Keratinocyte (primary cell): ENCODE data around the gene ALK. TPM values are rescaled to one million over a fixed set of nuclear protein-coding genes. Genes with fewer than 3 reads are reported as not detected.

Experiments
- DNase-seq: peaks from one replicate; pipeline ENCODE4 v3.0.0-alpha.2; 2011; ENCODE audit warnings: low read depth, missing footprints, low spot score
- FAIRE-seq: peaks from 2 replicates; lab custom pipeline; 2011; peaks lifted over from hg19 to GRCh38; lab: Jason Lieb, UNC
- H2AFZ ChIP-seq: 2 replicates; pipeline ENCODE4 v1.6.0; 2012; ENCODE audit warnings: low read length, control low read depth, inconsistent platforms; ENCODE audit not compliant: control insufficient read depth
- H3K27ac ChIP-seq: 2 replicates; pipeline ENCODE4 v1.5.1; 2011; ENCODE audit warnings: low read length; ENCODE audit not compliant: control insufficient read depth, insufficient read depth
- H3K27me3 ChIP-seq: 3 replicates; pipeline ENCODE4 v1.6.0; 2011; ENCODE audit warnings: low read length; ENCODE audit not compliant: control insufficient read depth, insufficient read depth; ENCODE audit errors: extremely low read depth
- H3K36me3 ChIP-seq, 2 experiments: 2 replicates in 1 of 2; 3 replicates in 1 of 2; pipeline ENCODE4 v1.5.1; 2011; ENCODE audit warnings: low read length in 2 of 2, mild to moderate bottlenecking in 1 of 2; ENCODE audit not compliant: control insufficient read depth in 2 of 2, insufficient read depth in 2 of 2; ENCODE audit errors: extremely low read depth in 1 of 2
- H3K4me1 ChIP-seq: 3 replicates; pipeline ENCODE4 v1.5.1; 2011; ENCODE audit warnings: low read length; ENCODE audit not compliant: control insufficient read depth, insufficient read depth; ENCODE audit errors: extremely low read depth
- H3K4me2 ChIP-seq: 3 replicates; pipeline ENCODE4 v1.6.0; 2011; ENCODE audit warnings: low read depth, low read length; ENCODE audit not compliant: control insufficient read depth, insufficient read depth; ENCODE audit errors: extremely low read depth
- H3K4me3 ChIP-seq, 3 experiments: fragments of 200-600 bp in 1 of 3; sonication (generic) in 1 of 3; 2 replicates in 2 of 3; 3 replicates in 1 of 3; pipeline ENCODE4 v1.5.1; 2011 to 2016; ENCODE audit warnings: low read length in 3 of 3, mild to moderate bottlenecking in 3 of 3, control low read depth in 2 of 3, inconsistent platforms in 1 of 3, low read depth in 1 of 3, mixed read lengths in 1 of 3, mixed run types in 1 of 3, moderate library complexity in 1 of 3; ENCODE audit not compliant: control insufficient read depth in 2 of 3, insufficient read depth in 2 of 3; ENCODE audit errors: extremely low read depth in 1 of 3
- H3K79me2 ChIP-seq: 2 replicates; pipeline ENCODE4 v1.6.0; 2012; ENCODE audit warnings: low read length; ENCODE audit not compliant: control insufficient read depth, insufficient read depth
- H3K9ac ChIP-seq: 3 replicates; pipeline ENCODE4 v1.6.0; 2011; ENCODE audit warnings: low read length; ENCODE audit not compliant: control insufficient read depth, insufficient read depth; ENCODE audit errors: extremely low read depth
- H3K9me1 ChIP-seq: 3 replicates; pipeline ENCODE4 v1.6.0; 2011; ENCODE audit warnings: low read length; ENCODE audit not compliant: control insufficient read depth, insufficient read depth; ENCODE audit errors: extremely low read depth
- H3K9me3 ChIP-seq: 2 replicates; pipeline ENCODE4 v1.5.1; 2012; ENCODE audit warnings: low read depth, low read length; ENCODE audit not compliant: control insufficient read depth
- H4K20me1 ChIP-seq: 3 replicates; pipeline ENCODE4 v1.6.0; 2011; ENCODE audit warnings: low read length; ENCODE audit not compliant: control insufficient read depth, insufficient read depth; ENCODE audit errors: extremely low read depth
- EZH2 ChIP-seq: IDR thresholded peaks from one replicate; pipeline ENCODE4 v1.6.1; 2012; ENCODE audit warnings: inconsistent platforms, mild to moderate bottlenecking, low read length, moderate library complexity
- dilution Hi-C: fragments of 300-500 bp; cut with MboI; formaldehyde crosslinking; loops from one replicate; pipeline ENCODE4 v1.7.0; 2020; ENCODE audit warnings: low sequenced_read_pairs; ENCODE audit not compliant: extremely low pct_ligation_motif_present
- polyA plus RNA-seq, 5 experiments: library from polyadenylated mRNA; depleted of rRNA in 3 of 5; stranded (reverse) in 3 of 5; stranded (forward) in 1 of 5; unstranded in 1 of 5; fragments of >200 nt; gene quantifications; 1 replicate in 1 of 5; 2 replicates in 3 of 5; 3 replicates in 1 of 5; pipeline versions ENCODE4 v1.2.1 to v1.2.3, GENCODE V29; 2011 to 2012; ENCODE audit warnings: missing spikeins in 2 of 5, low read depth in 1 of 5, low replicate concordance in 1 of 5
- TF ChIP-seq, protein P1 (sequence below), 3 experiments: IDR thresholded peaks in 1 of 3; conservative IDR thresholded peaks in 1 of 3; optimal IDR thresholded peaks in 1 of 3; 2 replicates in 2 of 3; 3 replicates in 1 of 3; pipeline versions ENCODE3 to v1.5.1; 2011; ENCODE audit warnings: low read length in 3 of 3, mild to moderate bottlenecking in 3 of 3, moderate library complexity in 2 of 3, control low read depth in 1 of 3, inconsistent platforms in 1 of 3; ENCODE audit not compliant: insufficient read depth in 2 of 3; ENCODE audit errors: extremely low read depth in 1 of 3

ALK gene
- polyA plus RNA-seq, 1 donor (not counting 4 experiments of a cell fraction or from before 2014, with no cell fraction given) = not detected

DNA sequence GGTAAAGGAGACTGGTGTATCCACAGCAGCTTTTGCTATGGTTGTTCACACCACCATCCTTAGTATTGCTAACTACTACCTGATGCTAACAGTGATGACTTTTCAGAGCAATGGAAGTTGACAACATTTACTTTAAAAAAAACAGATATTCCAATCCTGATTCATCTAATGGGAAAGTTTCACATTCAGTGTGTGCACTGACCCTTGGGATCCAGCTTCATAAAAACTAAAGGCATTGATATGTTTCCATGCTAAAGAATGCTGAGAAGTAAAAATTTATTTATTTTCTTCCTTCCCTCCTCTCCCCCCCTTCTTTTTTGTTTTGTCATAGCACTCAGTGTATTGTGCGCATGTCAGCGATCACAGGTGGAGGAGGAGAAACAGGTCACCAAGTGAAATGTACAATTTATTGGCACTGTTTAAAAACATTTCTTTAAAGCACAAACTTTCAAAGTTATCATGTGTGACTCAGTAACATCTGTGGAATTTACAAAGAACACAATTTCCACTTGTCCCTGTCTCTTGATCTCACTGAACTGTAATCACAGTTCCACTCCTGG lies 229.9 kb downstream of the ALK start:
- Histone ChIP-seq H3K36me3 (no peaks in the 10 kb centered on the region), H3K4me3 (no peak overlapping the region), H4K20me1 (no peaks in the 10 kb centered on the region), H3K79me2 (no peaks in the 10 kb centered on the region), H3K4me1 (no peaks in the 10 kb centered on the region), H3K9me3 (no peaks in the 10 kb centered on the region), H3K9me1 (no peaks in the 10 kb centered on the region), H3K27ac (no peak overlapping the region), H3K9ac (no peak overlapping the region), H3K4me2 (no peak overlapping the region), H2AFZ (no peak overlapping the region), H3K27me3 (peaks cover 7% of the 10 kb centered on the region)
- TF ChIP-seq, protein P1, sequence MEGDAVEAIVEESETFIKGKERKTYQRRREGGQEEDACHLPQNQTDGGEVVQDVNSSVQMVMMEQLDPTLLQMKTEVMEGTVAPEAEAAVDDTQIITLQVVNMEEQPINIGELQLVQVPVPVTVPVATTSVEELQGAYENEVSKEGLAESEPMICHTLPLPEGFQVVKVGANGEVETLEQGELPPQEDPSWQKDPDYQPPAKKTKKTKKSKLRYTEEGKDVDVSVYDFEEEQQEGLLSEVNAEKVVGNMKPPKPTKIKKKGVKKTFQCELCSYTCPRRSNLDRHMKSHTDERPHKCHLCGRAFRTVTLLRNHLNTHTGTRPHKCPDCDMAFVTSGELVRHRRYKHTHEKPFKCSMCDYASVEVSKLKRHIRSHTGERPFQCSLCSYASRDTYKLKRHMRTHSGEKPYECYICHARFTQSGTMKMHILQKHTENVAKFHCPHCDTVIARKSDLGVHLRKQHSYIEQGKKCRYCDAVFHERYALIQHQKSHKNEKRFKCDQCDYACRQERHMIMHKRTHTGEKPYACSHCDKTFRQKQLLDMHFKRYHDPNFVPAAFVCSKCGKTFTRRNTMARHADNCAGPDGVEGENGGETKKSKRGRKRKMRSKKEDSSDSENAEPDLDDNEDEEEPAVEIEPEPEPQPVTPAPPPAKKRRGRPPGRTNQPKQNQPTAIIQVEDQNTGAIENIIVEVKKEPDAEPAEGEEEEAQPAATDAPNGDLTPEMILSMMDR (optimal IDR thresholded peaks at IDR 0.05 in 1 of 3, IDR thresholded peaks at IDR 0.05 in 1 of 3, conservative IDR thresholded peaks at IDR 0.05 in 1 of 3; ENCODE audit: extremely low read depth in 1 of 3, insufficient read depth in 2 of 3, low read length in 3 of 3) = no peak
- TF ChIP-seq EZH2 = no peak
- dilution Hi-C loops = no loop called here
- no peak for FAIRE-seq
- no peak for DNase-seq

DNA sequence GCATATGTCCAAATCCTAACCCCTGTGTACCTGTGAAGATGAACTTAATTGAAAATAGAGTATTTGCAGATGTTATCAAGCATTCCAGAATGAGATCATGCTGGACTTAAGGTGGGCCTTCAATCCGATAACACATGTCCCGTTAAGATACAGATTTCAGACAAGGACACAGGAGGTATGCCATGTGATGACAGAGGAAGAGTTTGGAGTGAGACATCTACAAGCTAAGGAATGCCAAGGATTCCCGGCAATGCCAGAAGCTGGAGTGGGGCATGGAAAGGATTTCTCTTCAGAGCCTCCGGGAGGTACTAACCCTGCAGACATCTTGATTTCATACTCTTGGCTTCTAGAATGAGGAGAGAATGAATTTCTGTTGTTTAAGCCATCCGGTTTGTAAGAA lies 231.7 kb downstream of the ALK start:
- no peak for FAIRE-seq
- no peak overlapping the region for H3K27ac ChIP-seq
- dilution Hi-C loops = no loop called here
- H3K27me3 ChIP-seq = peaks cover 12% of the 10 kb centered on the region
- H3K36me3 ChIP-seq = no peaks in the 10 kb centered on the region
- no peak for TF ChIP-seq EZH2
- TF ChIP-seq, protein P1 (optimal IDR thresholded peaks at IDR 0.05 in 1 of 3, IDR thresholded peaks at IDR 0.05 in 1 of 3, conservative IDR thresholded peaks at IDR 0.05 in 1 of 3; ENCODE audit: extremely low read depth in 1 of 3, insufficient read depth in 2 of 3, low read length in 3 of 3) = no peak
- no peaks in the 10 kb centered on the region for H3K79me2 ChIP-seq
- H3K4me2 ChIP-seq = no peak overlapping the region
- no peak overlapping the region for H2AFZ ChIP-seq
- H3K9me1 ChIP-seq = no peaks in the 10 kb centered on the region
- H4K20me1 ChIP-seq = no peaks in the 10 kb centered on the region
- H3K9me3 ChIP-seq = no peaks in the 10 kb centered on the region
- H3K4me3 ChIP-seq = no peak overlapping the region
- H3K4me1 ChIP-seq = no peaks in the 10 kb centered on the region
- no peak overlapping the region for H3K9ac ChIP-seq
- DNase-seq = no peak
